ENCODE data around the gene ADARB1.
A peak's percentile ranks its signal among the peaks of the same experiment; 100 is the strongest.

Gene ADARB1

GRCh38 chr21:45204395-45204794, 130.0 kb downstream of the ADARB1 start:
- no peaks in the 10 kb centered on the region for H3K36me3 ChIP-seq (ENCODE audit: control insufficient read depth, insufficient read depth, low read length)
- DNase-seq (ENCODE audit: extremely low read depth, insufficient read length): no peak
- H3K4me3 ChIP-seq (replicated peaks; ENCODE audit: low read depth, low read length): no peak overlapping the region
- no peaks in the 10 kb centered on the region for H3K27me3 ChIP-seq (replicated peaks; ENCODE audit: control insufficient read depth, insufficient read depth, low read length)
- TF ChIP-seq, protein P1, sequence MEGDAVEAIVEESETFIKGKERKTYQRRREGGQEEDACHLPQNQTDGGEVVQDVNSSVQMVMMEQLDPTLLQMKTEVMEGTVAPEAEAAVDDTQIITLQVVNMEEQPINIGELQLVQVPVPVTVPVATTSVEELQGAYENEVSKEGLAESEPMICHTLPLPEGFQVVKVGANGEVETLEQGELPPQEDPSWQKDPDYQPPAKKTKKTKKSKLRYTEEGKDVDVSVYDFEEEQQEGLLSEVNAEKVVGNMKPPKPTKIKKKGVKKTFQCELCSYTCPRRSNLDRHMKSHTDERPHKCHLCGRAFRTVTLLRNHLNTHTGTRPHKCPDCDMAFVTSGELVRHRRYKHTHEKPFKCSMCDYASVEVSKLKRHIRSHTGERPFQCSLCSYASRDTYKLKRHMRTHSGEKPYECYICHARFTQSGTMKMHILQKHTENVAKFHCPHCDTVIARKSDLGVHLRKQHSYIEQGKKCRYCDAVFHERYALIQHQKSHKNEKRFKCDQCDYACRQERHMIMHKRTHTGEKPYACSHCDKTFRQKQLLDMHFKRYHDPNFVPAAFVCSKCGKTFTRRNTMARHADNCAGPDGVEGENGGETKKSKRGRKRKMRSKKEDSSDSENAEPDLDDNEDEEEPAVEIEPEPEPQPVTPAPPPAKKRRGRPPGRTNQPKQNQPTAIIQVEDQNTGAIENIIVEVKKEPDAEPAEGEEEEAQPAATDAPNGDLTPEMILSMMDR (IDR thresholded peaks at IDR 0.05; ENCODE audit: insufficient read depth, low read length, poor library complexity, severe bottlenecking): no peak

DNA sequence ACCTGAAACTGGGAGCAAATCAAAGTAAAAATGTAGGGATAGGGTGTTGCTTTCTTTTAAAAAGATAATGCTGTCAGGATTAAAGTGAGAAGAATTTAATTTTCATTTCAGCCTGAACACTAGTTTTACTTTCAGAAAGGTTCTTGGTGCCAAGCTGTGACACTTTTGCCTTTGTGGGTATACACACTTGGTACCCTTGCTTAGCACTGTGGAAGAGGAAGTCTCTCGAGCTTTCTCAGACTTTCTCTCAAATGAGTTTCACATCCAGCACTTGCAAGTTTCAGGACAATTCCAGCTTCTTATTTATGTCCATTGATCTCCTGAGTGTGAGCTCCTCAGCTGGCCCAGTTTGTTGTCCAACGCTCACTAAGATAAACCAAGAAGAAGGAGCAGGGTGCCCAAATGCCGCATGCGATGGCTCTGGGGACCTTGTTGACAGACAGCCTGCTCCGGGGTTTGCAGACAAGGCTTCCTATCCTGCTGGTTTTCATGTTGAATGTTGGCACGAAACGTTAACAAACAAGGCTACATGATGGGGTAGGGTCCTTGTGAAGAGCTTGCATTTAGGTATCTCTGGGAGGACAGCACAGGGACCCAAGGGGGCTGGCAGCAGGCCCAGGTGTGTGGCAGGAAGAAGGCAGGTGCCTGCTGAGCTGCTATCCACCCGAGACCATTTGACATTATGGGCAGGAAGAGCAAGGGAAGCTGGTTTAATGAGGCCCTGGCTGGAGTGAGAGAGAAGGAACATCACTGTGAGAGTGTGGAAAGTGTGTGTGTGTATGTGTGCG, 133.7 kb downstream of the ADARB1 start:
- TF ChIP-seq, protein P1 (IDR thresholded peaks at IDR 0.05; ENCODE audit: insufficient read depth, low read length, poor library complexity, severe bottlenecking): no peak
- no peak overlapping the region for H3K4me3 ChIP-seq (replicated peaks; ENCODE audit: low read depth, low read length)
- no peak for DNase-seq (ENCODE audit: extremely low read depth, insufficient read length)
- no peaks in the 10 kb centered on the region for H3K36me3 ChIP-seq (ENCODE audit: control insufficient read depth, insufficient read depth, low read length)
- H3K27me3 ChIP-seq (replicated peaks; ENCODE audit: control insufficient read depth, insufficient read depth, low read length): 0 out of 2 replicates have a peak, but pooled peaks cover 2% of the 10 kb centered on the region

- Histone ChIP-seq H3K4me3 (replicated peaks; ENCODE audit: low read depth, low read length) (no peak overlapping the region), H3K27me3 (replicated peaks; ENCODE audit: control insufficient read depth, insufficient read depth, low read length) (0 out of 2 replicates have a peak, but pooled peaks cover 2% of the 10 kb centered on the region), H3K36me3 (ENCODE audit: control insufficient read depth, insufficient read depth, low read length) (no peaks in the 10 kb centered on the region)
- TF ChIP-seq, protein P1 (IDR thresholded peaks at IDR 0.05; ENCODE audit: insufficient read depth, low read length, poor library complexity, severe bottlenecking): no peak
- no peak for DNase-seq (ENCODE audit: extremely low read depth, insufficient read length)
Observed at GRCh38 chr21:45208627-45208951, 134.2 kb downstream of the ADARB1 start.

GRCh38 chr21:45209046-45209445, 134.7 kb downstream of the ADARB1 start:
- no peak for DNase-seq (ENCODE audit: extremely low read depth, insufficient read length)
- Histone ChIP-seq H3K4me3 (replicated peaks; ENCODE audit: low read depth, low read length) (no peak overlapping the region), H3K36me3 (ENCODE audit: control insufficient read depth, insufficient read depth, low read length) (no peaks in the 10 kb centered on the region), H3K27me3 (replicated peaks; ENCODE audit: control insufficient read depth, insufficient read depth, low read length) (0 out of 2 replicates have a peak, but pooled peaks cover 2% of the 10 kb centered on the region)
- TF ChIP-seq, protein P1 (IDR thresholded peaks at IDR 0.05; ENCODE audit: insufficient read depth, low read length, poor library complexity, severe bottlenecking): no peak

DNA sequence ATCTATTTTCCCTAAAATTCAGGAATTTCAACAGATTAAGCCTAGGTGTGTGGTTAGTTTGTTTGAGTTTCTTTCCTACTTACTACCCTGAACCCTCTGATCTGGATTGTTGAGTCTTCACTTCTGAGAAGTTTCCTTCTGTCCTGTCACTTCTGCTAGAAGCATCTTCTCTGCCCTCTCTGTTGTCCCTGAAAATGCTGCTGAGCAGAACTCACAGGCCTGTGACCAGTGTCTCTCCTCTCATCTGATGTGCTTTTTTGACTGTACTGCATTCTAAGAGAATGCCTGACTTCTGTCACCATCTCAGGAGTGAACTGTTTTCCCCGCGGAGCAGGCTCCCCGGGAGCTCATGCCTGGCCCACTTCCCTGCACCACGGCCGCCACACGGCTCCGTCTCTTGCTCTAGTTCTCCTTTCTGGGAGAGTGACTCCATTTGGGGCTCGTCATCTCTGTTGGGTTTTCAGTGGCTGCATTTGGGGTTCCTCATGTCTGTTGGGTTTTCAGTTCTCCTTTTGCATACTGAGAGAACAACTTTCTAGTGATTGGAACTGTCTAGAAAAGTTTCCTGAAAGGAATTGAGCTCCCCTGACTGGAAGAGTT, 135.4 kb downstream of the ADARB1 start:
- DNase-seq (ENCODE audit: extremely low read depth, insufficient read length): peak; percentile 59
- TF ChIP-seq, protein P1 (IDR thresholded peaks at IDR 0.05; ENCODE audit: insufficient read depth, low read length, poor library complexity, severe bottlenecking): no peak
- Histone ChIP-seq H3K4me3 (replicated peaks; ENCODE audit: low read depth, low read length) (no peak overlapping the region), H3K36me3 (ENCODE audit: control insufficient read depth, insufficient read depth, low read length) (no peaks in the 10 kb centered on the region), H3K27me3 (replicated peaks; ENCODE audit: control insufficient read depth, insufficient read depth, low read length) (0 out of 2 replicates have a peak, but pooled peaks cover 2% of the 10 kb centered on the region)
